Spinal cord (tissue), 10 donors: ENCODE results near the gene BLOC1S4. TPM values are rescaled to one million over a fixed set of nuclear protein-coding genes. Genes with fewer than 3 reads are reported as not detected.

Experiments
- DNase-seq, 6 donors: peaks; one replicate each; pipeline versions ENCODE4 v3.0.0 to v3.0.0-alpha.2; 2013 to 2015; ENCODE audit warnings: low spot score in 6 of 6, low read depth in 4 of 6
- H3K27ac ChIP-seq: one replicate; pipeline ENCODE4 v1.5.1; 2013; ENCODE audit warnings: low read depth, low read length, control low read depth
- H3K27me3 ChIP-seq: one replicate; pipeline ENCODE4 v1.6.1; 2013; ENCODE audit warnings: low read length; ENCODE audit not compliant: control insufficient read depth, insufficient read depth
- H3K36me3 ChIP-seq: one replicate; pipeline ENCODE4 v1.6.1; 2013; ENCODE audit warnings: low read length; ENCODE audit not compliant: control insufficient read depth, insufficient read depth
- H3K4me1 ChIP-seq: one replicate; pipeline ENCODE4 v1.6.1; 2013; ENCODE audit warnings: low read length; ENCODE audit not compliant: control insufficient read depth, insufficient read depth
- H3K4me3 ChIP-seq: one replicate; pipeline ENCODE4 v1.5.1; 2013; ENCODE audit warnings: low read depth, low read length, control low read depth
- H3K9me3 ChIP-seq: one replicate; pipeline ENCODE4 v1.6.1; 2013; ENCODE audit warnings: low read length; ENCODE audit not compliant: control insufficient read depth, insufficient read depth
- WGBS: methylation state at CpG from one replicate; pipeline ENCODE4 v1.1.5; 2013; ENCODE audit warnings: missing lambda C conversion rate; ENCODE audit not compliant: insufficient coverage; 5-methylcytosine and 5-hydroxymethylcytosine counted together
- polyA plus RNA-seq, 2 donors: library from polyadenylated mRNA; unstranded; fragments of 120-200 nt; gene quantifications; one replicate each; pipeline ENCODE4 v1.2.1, GENCODE V29; 2013; ENCODE audit not compliant: insufficient read length in 2 of 2
- total RNA-seq, 2 donors: library from RNA; depleted of rRNA in 1 of 2; stranded (reverse); fragments of 120-200 nt in 1 of 2; fragments of >200 nt in 1 of 2; gene quantifications; one replicate each; pipeline versions ENCODE4 v1.2.3 to v1.2.4, GENCODE V29; 2013 to 2014
- donor health status: healthy.

BLOC1S4 gene
- total and polyA plus RNA-seq, 4 donors = 6.5 to 14.1 (median 11.9) TPM

DNA sequence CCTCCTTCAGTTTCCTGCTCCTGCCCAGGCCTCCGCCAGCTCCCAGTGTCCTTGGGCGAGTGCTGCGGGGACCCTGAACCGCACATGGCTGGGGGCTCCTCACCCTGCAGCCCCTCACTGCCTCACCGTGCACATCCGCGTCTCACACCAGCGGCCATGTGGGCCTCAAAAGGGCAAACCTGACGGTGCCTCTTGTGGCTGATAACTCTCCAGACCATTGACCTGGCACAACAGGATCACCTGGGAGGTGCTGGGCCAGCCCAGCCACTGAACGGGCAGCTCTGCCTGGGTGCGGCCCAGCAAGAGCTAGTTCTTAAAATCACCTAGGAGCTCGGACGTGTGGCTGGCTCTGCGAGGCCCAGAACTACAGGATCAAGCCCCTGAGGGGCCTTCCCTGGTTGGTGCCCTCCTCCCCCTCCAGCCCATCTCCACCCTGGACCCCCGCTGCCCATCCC lies 26.4 kb upstream of the BLOC1S4 start:
- Histone ChIP-seq H3K27ac (no peak overlapping the region), H3K4me1 (peaks cover 12% of the 10 kb centered on the region), H3K9me3 (no peaks in the 10 kb centered on the region), H3K36me3 (peaks cover 41% of the 10 kb centered on the region), H3K27me3 (no peaks in the 10 kb centered on the region), H3K4me3 (no peak overlapping the region)
- no peak for DNase-seq
- whole genome bisulfite sequencing = 85% methylated on average over 15 of the region's 15 CpGs

DNA sequence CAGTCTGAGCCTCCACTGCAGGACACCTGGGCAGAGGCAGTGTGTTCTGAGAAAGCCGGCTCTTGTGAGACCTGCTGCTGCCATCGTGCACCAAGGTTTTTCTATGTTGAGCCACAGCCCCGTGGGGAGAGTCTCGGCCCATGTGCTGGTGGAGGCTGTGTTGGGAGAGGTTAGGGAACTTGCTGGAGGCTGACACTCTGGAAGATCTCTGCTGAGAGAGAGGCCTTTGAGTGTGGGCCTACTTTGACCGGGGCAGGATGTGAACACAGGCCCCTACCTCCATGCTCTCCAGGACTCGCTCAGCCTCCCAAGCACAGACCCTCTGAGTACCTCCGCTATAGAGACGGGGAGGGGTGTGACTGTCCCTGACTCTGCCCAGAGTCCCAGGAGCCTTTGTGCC lies 23.6 kb upstream of the BLOC1S4 start:
- Histone ChIP-seq H3K36me3 (peaks cover 47% of the 10 kb centered on the region), H3K4me3 (no peak overlapping the region), H3K9me3 (no peaks in the 10 kb centered on the region), H3K27me3 (no peaks in the 10 kb centered on the region), H3K4me1 (peaks cover 14% of the 10 kb centered on the region), H3K27ac (no peak overlapping the region)
- DNase-seq = no peak
- WGBS = 86% methylated on average over 5 of the region's 8 CpGs

DNA sequence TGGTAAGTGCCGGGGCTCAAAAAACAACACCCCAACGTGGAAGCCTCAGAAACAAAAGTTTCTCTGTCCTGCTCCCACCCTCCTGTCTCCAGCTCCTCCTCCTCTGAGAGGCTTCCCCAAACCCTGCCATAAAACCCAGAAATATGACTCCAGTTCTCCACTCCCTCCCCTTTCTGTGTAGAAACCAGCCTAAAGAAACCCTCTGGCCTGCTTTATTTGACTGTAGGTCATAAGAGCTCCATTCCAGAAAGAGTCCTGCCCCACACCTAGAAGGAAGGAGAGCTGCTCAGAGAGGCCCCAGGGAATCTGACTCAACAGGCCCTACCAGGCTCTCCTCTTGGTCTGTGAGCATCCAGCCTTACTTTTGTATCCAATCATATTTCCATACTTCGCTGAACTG lies 23.2 kb upstream of the BLOC1S4 start:
- 34% methylated on average over 2 of the region's 3 CpGs for WGBS
- DNase-seq = peak in 1 of 6 donors; percentile 17
- Histone ChIP-seq H3K4me1 (peaks cover 14% of the 10 kb centered on the region), H3K27ac (peak overlapping the region; percentile 29), H3K9me3 (no peaks in the 10 kb centered on the region), H3K27me3 (no peaks in the 10 kb centered on the region), H3K4me3 (no peak overlapping the region), H3K36me3 (peaks cover 46% of the 10 kb centered on the region)

DNA sequence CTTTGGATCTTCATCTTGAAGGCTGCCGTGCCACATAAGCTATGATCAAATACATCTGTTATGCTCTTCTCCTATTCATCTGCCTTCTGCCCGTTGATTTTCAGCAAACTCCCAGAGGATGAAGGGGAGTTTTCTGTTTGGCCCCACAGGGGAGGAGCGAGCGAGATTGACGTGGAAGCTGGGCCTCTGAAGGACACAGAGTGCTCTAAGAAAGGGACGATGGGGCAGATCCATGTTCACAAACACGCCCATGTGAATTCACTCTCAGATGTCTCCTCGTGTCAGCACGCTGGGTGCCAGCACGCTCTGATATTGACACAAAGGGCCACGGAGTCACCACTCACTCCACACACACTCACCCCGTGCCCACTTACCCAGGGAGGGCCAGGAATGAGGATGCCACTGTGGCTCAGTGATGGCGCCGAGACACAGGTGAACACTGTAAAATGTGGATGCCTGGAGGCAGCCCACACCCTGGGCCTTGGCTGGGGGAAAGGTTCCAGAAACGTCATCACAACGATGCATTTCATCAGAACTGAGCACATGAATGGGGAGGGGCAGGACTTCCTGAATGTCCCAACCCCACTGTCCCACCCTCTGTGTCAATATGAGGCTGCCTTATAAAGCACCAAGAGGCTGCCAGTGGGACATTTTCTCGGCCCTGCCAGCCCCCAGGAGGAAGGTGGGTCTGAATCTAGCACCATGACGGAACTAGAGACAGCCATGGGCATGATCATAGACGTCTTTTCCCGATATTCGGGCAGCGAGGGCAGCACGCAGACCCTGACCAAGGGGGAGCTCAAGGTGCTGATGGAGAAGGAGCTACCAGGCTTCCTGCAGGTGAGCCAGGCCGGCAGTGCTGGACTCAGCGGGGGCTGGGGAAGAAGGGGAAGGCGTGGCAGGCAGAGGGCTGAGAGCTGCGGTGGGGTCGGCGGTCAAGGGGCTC lies 22.5 kb upstream of the BLOC1S4 start, which contains the start of gene S100P:
TSS of gene S100P (plus strand) at position 648 of the 946 bp plus-strand sequence. CDS start at position 703, 55 bp downstream.
- Histone ChIP-seq H3K9me3 (no peaks in the 10 kb centered on the region), H3K27ac (peak within 1 kb of the TSS; percentile 29), H3K4me3 (no peak within 1 kb of the TSS), H3K27me3 (no peaks in the 10 kb centered on the region), H3K36me3 (peaks cover 43% of the 10 kb centered on the region), H3K4me1 (peaks cover 13% of the 10 kb centered on the region)
- 87% methylated on average over 27 of the region's 29 CpGs for WGBS
- no peak for DNase-seq

DNA sequence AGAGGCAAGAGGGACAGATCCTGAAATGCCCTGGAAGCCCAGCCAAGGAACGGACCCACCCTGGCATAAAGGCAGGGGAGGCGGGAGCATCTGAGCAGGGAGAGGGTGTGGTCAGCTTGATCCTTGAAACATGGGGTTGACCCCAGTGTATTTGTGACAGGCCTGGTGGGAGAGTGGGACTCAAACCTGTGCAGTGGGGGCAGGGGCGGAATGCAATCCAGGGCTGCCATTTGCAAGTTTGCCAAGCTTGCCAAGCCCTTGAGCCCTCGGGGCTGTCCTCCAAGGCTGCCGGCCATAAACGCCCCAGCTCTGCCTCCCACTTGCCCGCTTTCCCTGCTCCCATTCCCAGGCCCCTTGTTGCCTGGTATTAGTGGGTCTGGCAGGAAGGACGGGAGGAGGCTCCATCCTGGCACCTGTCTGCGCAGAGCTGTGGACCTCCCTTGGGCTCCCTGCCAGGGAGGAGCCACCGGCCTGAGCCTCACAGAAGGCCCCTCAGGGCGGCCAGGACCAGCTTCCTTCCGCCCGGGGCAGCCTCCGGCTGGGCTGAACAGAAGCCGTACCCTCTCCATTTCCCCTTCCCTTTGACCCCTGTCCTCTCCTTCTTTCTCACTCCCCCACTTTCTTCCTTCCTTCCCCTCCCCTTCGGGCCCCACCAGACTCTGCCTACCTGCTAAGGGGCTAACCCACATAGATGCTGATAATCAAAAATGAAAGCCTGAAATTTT lies 21.6 kb upstream of the BLOC1S4 start:
- 70% methylated on average over 11 of the region's 16 CpGs for WGBS

DNA sequence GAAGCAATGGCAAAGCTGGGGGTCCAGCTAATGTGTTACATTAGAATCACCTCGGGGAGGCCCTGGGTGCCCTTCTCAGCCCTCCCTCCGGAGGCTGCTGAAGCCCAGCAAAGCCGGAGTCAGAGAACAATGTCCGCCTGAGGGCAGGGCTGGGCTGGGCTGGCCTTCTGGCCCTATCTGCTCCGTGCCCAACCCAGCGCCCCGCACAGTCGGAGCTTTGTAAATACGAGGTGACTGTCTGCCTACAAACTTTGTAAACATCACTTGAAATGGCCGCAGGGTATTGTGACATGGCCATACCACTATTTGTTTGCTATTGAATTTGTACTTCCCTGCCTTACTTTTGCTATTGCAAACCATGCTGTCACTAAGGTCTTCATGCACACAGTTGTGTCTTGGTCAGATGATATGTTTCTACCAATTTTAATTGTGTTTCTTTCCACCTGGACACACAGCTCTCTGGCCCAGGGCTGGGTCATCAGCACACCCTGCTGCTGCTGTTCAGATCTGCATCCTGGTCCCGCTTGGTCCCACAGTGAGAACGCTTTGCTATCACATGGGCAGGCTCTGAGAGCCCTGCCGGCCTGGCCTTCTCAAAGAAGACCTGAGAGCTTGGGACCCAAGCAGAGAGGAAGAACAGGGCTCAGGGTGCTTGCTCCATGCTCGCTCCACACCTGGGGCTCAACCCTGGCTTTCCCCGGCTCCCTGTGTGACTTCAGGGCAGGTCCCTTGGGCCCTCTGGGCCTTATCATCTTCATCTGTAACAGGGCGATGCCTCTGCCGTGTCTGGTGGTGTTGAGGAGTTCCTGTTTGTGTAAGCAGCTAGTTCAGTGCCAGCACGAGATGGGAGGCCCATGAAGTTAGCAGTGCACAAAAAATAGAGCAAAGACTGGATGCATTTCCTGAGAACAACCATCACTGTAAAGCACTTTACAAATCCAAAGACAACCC lies 20.0 kb upstream of the BLOC1S4 start:
- peaks cover 5% of the 10 kb centered on the region for H3K4me1 ChIP-seq
- H3K36me3 ChIP-seq = peaks cover 28% of the 10 kb centered on the region
- H3K4me3 ChIP-seq = no peak overlapping the region
- no peak overlapping the region for H3K27ac ChIP-seq
- no peaks in the 10 kb centered on the region for H3K9me3 ChIP-seq
- 89% methylated on average over 17 of the region's 18 CpGs for WGBS
- no peaks in the 10 kb centered on the region for H3K27me3 ChIP-seq
- no peak for DNase-seq

More for the DNA sequence above, 21.6 kb upstream of the BLOC1S4 start:
- Histone ChIP-seq H3K4me3 (no peak overlapping the region), H3K27me3 (no peaks in the 10 kb centered on the region), H3K9me3 (no peaks in the 10 kb centered on the region), H3K36me3 (peaks cover 38% of the 10 kb centered on the region), H3K4me1 (peaks cover 5% of the 10 kb centered on the region), H3K27ac (no peak overlapping the region)
- DNase-seq = no peak

DNA sequence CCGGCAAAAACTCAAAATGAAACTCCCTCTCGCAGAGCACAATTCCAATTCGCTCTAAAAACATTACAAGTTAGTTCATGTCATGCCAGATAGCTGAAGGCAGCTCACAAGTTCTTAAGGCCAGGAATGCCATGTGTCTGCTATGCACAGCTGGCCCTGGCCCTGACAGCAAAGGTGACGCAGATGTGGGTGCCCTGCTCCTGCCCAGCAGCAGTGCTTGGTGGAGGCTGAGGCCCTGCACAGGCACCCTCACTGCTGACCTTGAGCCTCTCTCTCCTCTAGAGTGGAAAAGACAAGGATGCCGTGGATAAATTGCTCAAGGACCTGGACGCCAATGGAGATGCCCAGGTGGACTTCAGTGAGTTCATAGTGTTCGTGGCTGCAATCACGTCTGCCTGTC lies 19.4 kb upstream of the BLOC1S4 start:
- 82% methylated on average over 8 of the region's 8 CpGs for WGBS
- Histone ChIP-seq H3K9me3 (no peaks in the 10 kb centered on the region), H3K4me1 (peaks cover 5% of the 10 kb centered on the region), H3K27ac (no peak overlapping the region), H3K27me3 (no peaks in the 10 kb centered on the region), H3K4me3 (no peak overlapping the region), H3K36me3 (peaks cover 33% of the 10 kb centered on the region)
- no peak for DNase-seq

DNA sequence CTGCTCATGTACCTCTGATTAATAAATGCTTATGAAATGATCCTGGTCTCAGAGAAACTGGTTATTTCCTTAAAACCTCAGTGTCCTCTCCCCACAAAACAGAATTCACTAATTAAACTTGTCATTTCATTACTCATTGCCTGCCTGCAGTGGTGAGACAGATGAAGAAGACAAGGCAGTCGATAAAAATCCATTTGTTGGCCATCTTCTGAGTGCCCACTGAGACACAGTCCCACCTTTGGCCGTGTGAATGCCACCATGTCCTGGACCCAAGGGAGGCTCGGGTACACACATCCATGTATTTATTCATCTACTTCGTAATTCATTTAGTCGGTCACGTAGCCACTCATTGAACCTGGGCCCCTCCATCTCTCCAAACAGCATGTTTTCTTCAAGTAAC lies 18.8 kb upstream of the BLOC1S4 start:
- Histone ChIP-seq H3K36me3 (peaks cover 35% of the 10 kb centered on the region), H3K4me1 (peaks cover 5% of the 10 kb centered on the region), H3K27ac (no peak overlapping the region), H3K27me3 (no peaks in the 10 kb centered on the region), H3K9me3 (no peaks in the 10 kb centered on the region), H3K4me3 (no peak overlapping the region)
- WGBS = 94% methylated on average over 4 of the region's 6 CpGs
- no peak for DNase-seq

DNA sequence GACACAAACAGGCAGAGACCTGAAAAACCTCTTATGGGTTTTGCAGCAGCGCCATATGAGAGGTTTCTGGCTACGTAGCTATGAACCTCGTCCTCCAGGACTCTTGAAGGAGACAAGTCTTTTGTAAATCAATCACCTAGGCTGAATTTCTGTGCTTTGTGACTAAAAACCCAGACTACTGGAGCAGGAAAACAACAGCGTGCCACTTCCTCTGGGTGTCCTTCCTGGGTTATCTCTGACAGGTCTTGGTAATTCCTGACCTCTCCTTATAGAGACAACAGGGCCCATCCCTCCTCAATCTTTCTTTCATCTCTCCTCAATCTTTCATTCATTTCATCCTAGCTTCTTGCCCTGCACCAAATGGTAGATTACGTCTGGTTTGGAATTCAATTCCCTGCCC lies 16.6 kb upstream of the BLOC1S4 start:
- DNase-seq = no peak
- Histone ChIP-seq H3K36me3 (peaks cover 28% of the 10 kb centered on the region), H3K27ac (no peak overlapping the region), H3K4me3 (no peak overlapping the region), H3K4me1 (peaks cover 3% of the 10 kb centered on the region), H3K27me3 (no peaks in the 10 kb centered on the region), H3K9me3 (peaks cover 7% of the 10 kb centered on the region)
- 90% methylated on average over 5 of the region's 5 CpGs for WGBS
